K562 (cell line): Measurements from ENCODE around the gene FRMPD2. TPM values are rescaled to one million over a fixed set of nuclear protein-coding genes. Genes with fewer than 3 reads are reported as not detected.

ENCODE experiments used
- ATAC-seq: fragments of 200-7000 bp; cut with Tn5 transposase; 3 replicates; pipeline ENCODE4 v1.9.1; 2020; ENCODE audit warnings: moderate library complexity
- BruUV-seq: library from RNA; stranded (reverse); fragments of 400-500 nt; replicated peaks from 2 replicates; lab custom pipeline; 2021; lab: Mats Ljungman, UMichigan
- CTCF ChIA-PET: fragments of 300-600 bp; formaldehyde crosslinking; extraction: SDS; loops from one replicate; lab custom pipeline; 2021; ENCODE audit warnings: low intra/inter-chr PET ratio; lab: Yijun Ruan, JAX
- POLR2A ChIA-PET: fragments of 300-600, 350-650 bp; sonication (Branson Sonifier 250); formaldehyde crosslinking; extraction: SDS; loops from one replicate; lab custom pipeline; 2021; ENCODE audit warnings: antibody characterized with exemption, inconsistent platforms; lab: Yijun Ruan, JAX
- DNase-seq, 4 experiments: peaks; one replicate each; pipeline versions ENCODE4 v3.0.0 to v3.0.0-alpha.2; 2011 to 2018; ENCODE audit warnings: low spot score in 3 of 4, mixed read lengths in 3 of 4; ENCODE audit errors: extremely low read depth in 1 of 4
- FAIRE-seq: peaks from 2 replicates; lab custom pipeline; 2011; peaks lifted over from hg19 to GRCh38; lab: Jason Lieb, UNC
- H2AFZ ChIP-seq: 2 replicates; pipeline ENCODE4 v1.6.0; 2011; ENCODE audit warnings: low read depth, low read length, control low read depth, inconsistent platforms
- H3K27ac ChIP-seq: fragments of 200-600 bp; 3 replicates; pipeline ENCODE4 v1.8.0; 2011; ENCODE audit warnings: low read depth, mild to moderate bottlenecking, control low read depth, inconsistent platforms, low read length, moderate library complexity, mixed read lengths; ENCODE audit errors: extremely low read depth
- H3K27me3 ChIP-seq, 2 experiments: fragments of 300-600 bp in 1 of 2; 2 replicates in 1 of 2; 3 replicates in 1 of 2; pipeline versions ENCODE4 v1.6.0 to v1.8.0; 2011; ENCODE audit warnings: inconsistent platforms in 2 of 2, low read length in 2 of 2, mild to moderate bottlenecking in 1 of 2, mixed read lengths in 1 of 2, moderate library complexity in 1 of 2; ENCODE audit not compliant: control insufficient read depth in 2 of 2, insufficient read depth in 2 of 2
- H3K36me3 ChIP-seq: fragments of 300-600 bp; 3 replicates; pipeline ENCODE4 v1.8.0; 2011; ENCODE audit warnings: mild to moderate bottlenecking, low read length, inconsistent platforms; ENCODE audit not compliant: control insufficient read depth, insufficient read depth
- H3K4me1 ChIP-seq, 2 experiments: fragments of 200-600 bp in 1 of 2; replicated peaks in 1 of 2; 2 replicates in 1 of 2; 3 replicates in 1 of 2; pipeline versions ENCODE4 v1.5.1 to v1.8.0; 2011; ENCODE audit warnings: inconsistent platforms in 2 of 2, low read length in 2 of 2, mild to moderate bottlenecking in 1 of 2, mixed read lengths in 1 of 2, moderate library complexity in 1 of 2; ENCODE audit not compliant: control insufficient read depth in 2 of 2, insufficient read depth in 2 of 2
- H3K4me2 ChIP-seq: 2 replicates; pipeline ENCODE4 v1.6.1; 2011; ENCODE audit warnings: low read length, control low read depth, inconsistent platforms, mixed read lengths; ENCODE audit not compliant: insufficient read depth
- H3K4me3 ChIP-seq: fragments of 200-600 bp; sonication (generic), shearing (Covaris generic); 2 replicates; pipeline ENCODE4 v1.5.1; 2016; ENCODE audit warnings: control low read depth, inconsistent platforms
- H3K79me2 ChIP-seq: fragments of 200-600 bp; 3 replicates; pipeline ENCODE4 v1.8.0; 2011; ENCODE audit warnings: low read length, inconsistent platforms; ENCODE audit not compliant: control insufficient read depth, insufficient read depth
- H3K9ac ChIP-seq, 2 experiments: 2 replicates each; pipeline versions ENCODE4 v1.6.0 to v1.6.1; 2011; ENCODE audit warnings: low read depth in 2 of 2, low read length in 2 of 2, control low read depth in 1 of 2, inconsistent platforms in 1 of 2, mild to moderate bottlenecking in 1 of 2, mixed read lengths in 1 of 2; ENCODE audit not compliant: insufficient read depth in 1 of 2
- H3K9me1 ChIP-seq: one replicate; pipeline ENCODE4 v1.6.0; 2011; ENCODE audit warnings: inconsistent platforms, mild to moderate bottlenecking, low read length, moderate library complexity; ENCODE audit not compliant: control insufficient read depth, insufficient read depth
- H3K9me3 ChIP-seq: replicated peaks from 2 replicates; pipeline ENCODE4 v1.5.1; 2011; ENCODE audit warnings: low read depth, low read length, inconsistent platforms; ENCODE audit not compliant: control insufficient read depth, insufficient read depth
- H4K20me1 ChIP-seq: replicated peaks from 2 replicates; pipeline ENCODE4 v1.6.1; 2011; ENCODE audit warnings: low read length, inconsistent platforms, mixed read lengths; ENCODE audit not compliant: control insufficient read depth, insufficient read depth
- CHD1 ChIP-seq: fragments of 200-600 bp; sonication (generic); IDR thresholded peaks from one replicate; pipeline ENCODE4 v1.6.1; 2012; ENCODE audit warnings: mild to moderate bottlenecking, moderate library complexity, low read length, inconsistent platforms
- CREB3L1 ChIP-seq: fragments of 450-650 bp; IDR thresholded peaks from 2 replicates; pipeline ENCODE4 v1.6.1; 2014; ENCODE audit warnings: low read depth, mild to moderate bottlenecking, moderate library complexity, borderline replicate concordance
- MBD2 ChIP-seq: sonication (generic); IDR thresholded peaks from 2 replicates; pipeline ENCODE4 v1.6.1; 2016; ENCODE audit warnings: low read depth, borderline replicate concordance
- NFE2 ChIP-seq: IDR thresholded peaks from 2 replicates; pipeline ENCODE4 v1.6.1; 2014; ENCODE audit warnings: antibody characterized with exemption, low read depth
- PBX2 ChIP-seq, 2 experiments: IDR thresholded peaks in 1 of 2; conservative IDR thresholded peaks in 1 of 2; 2 replicates each; pipeline ENCODE4 v1.6.1; 2016; ENCODE audit warnings: low read depth in 2 of 2, mild to moderate bottlenecking in 1 of 2, missing compliant biosample characterization in 1 of 2, missing genetic modification characterization in 1 of 2, moderate library complexity in 1 of 2
- PYGO2 ChIP-seq: fragments of 450-650 bp; IDR thresholded peaks from 2 replicates; pipeline ENCODE4 v1.6.1; 2016; ENCODE audit warnings: mild to moderate bottlenecking, missing genetic modification characterization, moderate library complexity, missing compliant biosample characterization
- REST ChIP-seq, 2 experiments: fragments of 450-650 bp; formaldehyde crosslinking in 1 of 2; IDR thresholded peaks; 2 replicates each; pipeline versions ENCODE4 v1.4.0 to v1.6.1; 2014 to 2020; ENCODE audit warnings: mild to moderate bottlenecking in 2 of 2, borderline replicate concordance in 1 of 2, low read depth in 1 of 2
- WGBS: fragments of 100-300 bp; shearing (Covaris generic); methylation state at CpG from one replicate; pipeline ENCODE4 v1.1.6; 2016; ENCODE audit warnings: low coverage, mixed read lengths; ENCODE audit not compliant: insufficient coverage; ENCODE audit errors: missing lambda C conversion rate; 5-methylcytosine and 5-hydroxymethylcytosine counted together
- in situ Hi-C: fragments of 300-500 bp; cut with MboI; formaldehyde crosslinking; loops from 4 replicates; pipeline ENCODE4 v1.15.0; 2018; ENCODE audit warnings: inconsistent platforms, mixed read lengths
- intact Hi-C: fragments of 100-400 bp; cut with micrococcal nuclease; formaldehyde crosslinking; loops from 2 replicates; pipeline ENCODE4 v1.14.2; 2022
- polyA plus RNA-seq, 8 experiments: library from polyadenylated mRNA; depleted of rRNA in 4 of 8; stranded (reverse) in 5 of 8; unstranded in 3 of 8; fragments of >200 nt; fragmentation: Nextera tagmentation in 2 of 8; fragmentation: Illumina TruSeq in 1 of 8; extraction: Ambion mirVana in 2 of 8; extraction: Trizol in 1 of 8; gene quantifications; 2 replicates each; pipeline versions ENCODE4 v1.2.1 to v1.2.3, GENCODE V29; 2011 to 2014; ENCODE audit warnings: inconsistent platforms in 1 of 8, missing spikeins in 1 of 8
- total RNA-seq, 7 experiments: library from RNA; depleted of rRNA in 6 of 7; stranded (reverse); fragments of >200 nt in 6 of 7; fragmentation: Illumina TruSeq in 2 of 7; extraction: Trizol in 2 of 7; gene quantifications; 2 replicates each; pipeline versions ENCODE4 v1.2.1 to v1.2.3, GENCODE V29; 2011 to 2021; ENCODE audit warnings: low replicate concordance in 1 of 7

FRMPD2 gene
- total and polyA plus RNA-seq, 9 of the 15 experiments (the other 6 are each of a cell fraction or from before 2014, with no cell fraction given): 0.12 to 0.95 (median 0.33) TPM

- H3K27me3 ChIP-seq: no peaks in the 10 kb centered on the region
- H3K4me1 ChIP-seq: peaks cover 0 to 8% of the 10 kb centered on the region in 2 experiments; a peak in 3 of 5 replicates
- H4K20me1 ChIP-seq: peaks cover 19% of the 10 kb centered on the region
- H3K36me3 ChIP-seq: peaks cover 10% of the 10 kb centered on the region; the same call in 1 of the 3 replicates
- FAIRE-seq (no peak), ATAC-seq (no peak), DNase-seq (no peak)
- H2AFZ ChIP-seq: no peak overlapping the region
- no TSS peak for BruUV-seq
- no peaks in the 10 kb centered on the region for H3K9me1 ChIP-seq
- WGBS: 81% methylated on average over 3 of the region's 3 CpGs
- no peak overlapping the region for H3K4me2 ChIP-seq
- in situ Hi-C loops: no loop called here
- no peak overlapping the region for H3K4me3 ChIP-seq
- intact Hi-C loops: no loop called here
- H3K79me2 ChIP-seq: peaks cover 93% of the 10 kb centered on the region
- POLR2A ChIA-PET: interaction anchor here (4.5 kb wide), 1 partner anchor 9 kb away, joined by 18 read pairs; no protein-coding TSS in a partner anchor
- no peak overlapping the region for H3K27ac ChIP-seq
- CTCF ChIA-PET: no interaction called here
- no peaks in the 10 kb centered on the region for H3K9me3 ChIP-seq
- no peak overlapping the region for H3K9ac ChIP-seq
- TF ChIP-seq NFE2 (no peak), MBD2 (no peak), PBX2 (CRISPR knock-in tag; IDR thresholded peaks at IDR 0.05; ENCODE audit: low read depth) (no peak), PBX2 (tag; conservative IDR thresholded peaks at IDR 0.05; ENCODE audit: low read depth) (no peak), CREB3L1 (no peak), CHD1 (no peak), PYGO2 (tag) (no peak), REST (IDR thresholded peaks at IDR 0.05; ENCODE audit: borderline replicate concordance) (no peak), REST (CRISPR knock-in tag; IDR thresholded peaks at IDR 0.05; ENCODE audit: low read depth) (no peak)
These were observed 47.5 kb upstream of the FRMPD2 start for GRCh38 chr10:48322017-48322416.
